ENCODE measurements around the gene FRMD4A. TPM values are rescaled to one million over a fixed set of nuclear protein-coding genes. Genes with fewer than 3 reads are reported as not detected.
A peak's percentile ranks its signal among the peaks of the same experiment; 100 is the strongest.

FRMD4A gene
- total RNA-seq, 2 experiments from 2014 or later = 0.17 TPM; not detected in 1

Small RNA genes within 50 kb of the gene (small RNA-seq; reads per million reads assigned to genes)
- 0.73 reads per million, percentile 30 among the genes with 10 or more reads in this experiment for gene RNA5SP301
